ENCODE results near the gene MGLL. TPM values are rescaled to one million over a fixed set of nuclear protein-coding genes. Genes with fewer than 3 reads are reported as not detected.

Gene MGLL
- total and polyA plus RNA-seq, 12 donors = 1.9 to 48.1 (median 33.3) TPM

DNA sequence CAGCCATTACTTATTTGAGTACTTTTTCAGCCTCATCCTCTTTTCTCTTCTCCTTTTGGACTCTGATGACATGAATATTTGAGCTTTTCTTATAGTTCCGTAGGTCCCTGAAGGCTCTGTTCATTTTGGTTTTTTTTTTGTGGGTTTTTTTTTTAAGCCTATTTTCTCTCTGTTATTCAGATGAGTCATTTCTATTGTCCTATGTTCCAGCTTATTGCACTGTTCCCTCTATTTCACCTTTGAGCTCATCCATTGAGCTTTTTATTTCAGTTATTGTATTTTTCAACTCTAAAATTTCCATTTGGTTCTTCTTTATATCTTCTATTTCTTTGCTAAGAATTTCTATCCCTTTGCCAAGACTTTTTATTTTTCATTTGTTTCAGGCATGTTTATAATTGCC, 7.2 kb upstream of the MGLL start:
- DNase-seq = no peak
- H3K4me3 ChIP-seq = no peak overlapping the region
- intact Hi-C loops (cut with DNase I) = loop anchor here in 1 of 2 donors (10.0 kb wide), 1 partner anchor 135 kb away; no protein-coding TSS in a partner anchor
- WGBS, 4 donors = 2 to 74% (median 34%) methylated on average over 1 of the region's 1 CpG
- no peaks in the 10 kb centered on the region for H3K36me3 ChIP-seq (replicated peaks in 1 of 2)
- peaks cover 0 to 7% (median 6%) of the 10 kb centered on the region in 3 donors for H3K9me3 ChIP-seq (replicated peaks in 1 of 3)
- H3K27ac ChIP-seq = no peak overlapping the region
- H3K4me1 ChIP-seq (replicated peaks in 1 of 2) = no peaks in the 10 kb centered on the region
- no peaks in the 10 kb centered on the region for H3K27me3 ChIP-seq
- TF ChIP-seq, protein P1, sequence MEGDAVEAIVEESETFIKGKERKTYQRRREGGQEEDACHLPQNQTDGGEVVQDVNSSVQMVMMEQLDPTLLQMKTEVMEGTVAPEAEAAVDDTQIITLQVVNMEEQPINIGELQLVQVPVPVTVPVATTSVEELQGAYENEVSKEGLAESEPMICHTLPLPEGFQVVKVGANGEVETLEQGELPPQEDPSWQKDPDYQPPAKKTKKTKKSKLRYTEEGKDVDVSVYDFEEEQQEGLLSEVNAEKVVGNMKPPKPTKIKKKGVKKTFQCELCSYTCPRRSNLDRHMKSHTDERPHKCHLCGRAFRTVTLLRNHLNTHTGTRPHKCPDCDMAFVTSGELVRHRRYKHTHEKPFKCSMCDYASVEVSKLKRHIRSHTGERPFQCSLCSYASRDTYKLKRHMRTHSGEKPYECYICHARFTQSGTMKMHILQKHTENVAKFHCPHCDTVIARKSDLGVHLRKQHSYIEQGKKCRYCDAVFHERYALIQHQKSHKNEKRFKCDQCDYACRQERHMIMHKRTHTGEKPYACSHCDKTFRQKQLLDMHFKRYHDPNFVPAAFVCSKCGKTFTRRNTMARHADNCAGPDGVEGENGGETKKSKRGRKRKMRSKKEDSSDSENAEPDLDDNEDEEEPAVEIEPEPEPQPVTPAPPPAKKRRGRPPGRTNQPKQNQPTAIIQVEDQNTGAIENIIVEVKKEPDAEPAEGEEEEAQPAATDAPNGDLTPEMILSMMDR (IDR thresholded peaks at IDR 0.05) = no peak
- TF ChIP-seq POLR2A (IDR thresholded peaks at IDR 0.05) = no peak

- Histone ChIP-seq H3K9me3 (replicated peaks in 1 of 3) (peaks cover 0 to 7% (median 6%) of the 10 kb centered on the region in 3 donors), H3K4me1 (replicated peaks in 1 of 2) (no peaks in the 10 kb centered on the region), H3K36me3 (replicated peaks in 1 of 2) (no peaks in the 10 kb centered on the region), H3K27me3 (no peaks in the 10 kb centered on the region), H3K27ac (no peak overlapping the region), H3K4me3 (no peak overlapping the region)
- no peak for DNase-seq
- 76 to 81% (median 80%) methylated on average over 2 of the region's 2 CpGs for WGBS, 4 donors
- TF ChIP-seq, protein P1 (IDR thresholded peaks at IDR 0.05) = no peak
- TF ChIP-seq POLR2A (IDR thresholded peaks at IDR 0.05) = no peak
- intact Hi-C loops (cut with DNase I) = loop anchor here in 1 of 2 donors (10.0 kb wide), 1 partner anchor 133 kb away; no protein-coding TSS in a partner anchor
Observed at GRCh38 chr3:127827808-127828207, 5.5 kb upstream of the MGLL start.

- Histone ChIP-seq H3K9me3 (replicated peaks in 1 of 3) (peaks cover 0 to 7% (median 6%) of the 10 kb centered on the region in 3 donors), H3K36me3 (replicated peaks in 1 of 2) (no peaks in the 10 kb centered on the region), H3K4me3 (no peak overlapping the region), H3K27me3 (no peaks in the 10 kb centered on the region), H3K27ac (no peak overlapping the region), H3K4me1 (replicated peaks in 1 of 2) (peaks cover 4 to 7% of the 10 kb centered on the region in 2 donors)
- no peak for DNase-seq
- intact Hi-C loops (cut with DNase I) = loop anchor here in 1 of 2 donors (10.0 kb wide), 1 partner anchor 131 kb away; no protein-coding TSS in a partner anchor
- WGBS, 4 donors = 85 to 88% (median 88%) methylated on average over 3 of the region's 3 CpGs
- TF ChIP-seq, protein P1 (IDR thresholded peaks at IDR 0.05) = no peak
- TF ChIP-seq POLR2A (IDR thresholded peaks at IDR 0.05) = no peak
Observed at GRCh38 chr3:127825756-127826155, 3.4 kb upstream of the MGLL start.

DNA sequence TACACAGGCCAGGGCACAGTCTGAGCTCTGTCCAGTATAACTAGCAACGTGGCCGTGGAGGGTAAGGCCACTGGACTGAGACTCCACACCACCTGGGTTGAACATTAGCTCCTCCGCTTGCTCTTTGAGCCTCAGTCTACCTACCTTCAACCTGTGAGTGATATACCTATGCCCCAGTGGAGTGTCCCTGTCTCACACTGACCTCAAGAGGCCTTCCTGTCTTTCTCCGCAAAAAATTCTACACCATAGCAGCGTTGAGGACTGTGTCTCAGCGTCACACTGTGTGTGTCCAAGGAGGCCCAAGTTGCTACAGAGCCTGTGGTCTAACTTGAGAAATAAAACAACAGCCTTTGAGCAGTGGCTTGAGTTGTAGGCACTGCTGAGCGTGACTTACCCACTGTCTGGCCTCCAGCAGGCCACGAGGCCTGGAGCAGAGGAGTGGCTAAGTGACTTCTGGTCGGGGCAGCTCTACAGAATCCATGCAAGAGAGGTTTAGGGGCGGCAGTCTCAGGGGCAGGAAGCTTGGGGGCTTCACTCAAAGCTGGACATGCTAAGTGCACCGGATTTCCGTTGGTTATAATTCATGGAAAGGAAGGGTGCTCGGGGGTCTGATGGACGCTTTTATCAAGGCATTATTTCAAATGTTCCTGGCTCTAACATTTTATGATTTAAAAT, 2.0 kb upstream of the MGLL start:
- no peaks in the 10 kb centered on the region for H3K27me3 ChIP-seq
- H3K9me3 ChIP-seq (replicated peaks in 1 of 3) = peaks cover 0 to 2% (median 0%) of the 10 kb centered on the region in 3 donors
- TF ChIP-seq POLR2A (IDR thresholded peaks at IDR 0.05) = no peak
- no peak overlapping the region for H3K27ac ChIP-seq
- 94 to 98% (median 95%) methylated on average over 14 of the region's 14 CpGs for WGBS, 4 donors
- no peak for DNase-seq
- peaks cover 7 to 10% of the 10 kb centered on the region in 2 donors for H3K4me1 ChIP-seq (replicated peaks in 1 of 2)
- no peaks in the 10 kb centered on the region for H3K36me3 ChIP-seq (replicated peaks in 1 of 2)
- intact Hi-C loops (cut with DNase I) = loop anchor here in 1 of 2 donors (10.0 kb wide), 1 partner anchor 129 kb away; no protein-coding TSS in a partner anchor
- no peak overlapping the region for H3K4me3 ChIP-seq
